GM10248 (cell line): ENCODE data around the gene FGF10.

Experiments used
- CTCF ChIA-PET: fragments of 300-600 bp; sonication (Branson Sonifier 250); formaldehyde crosslinking; extraction: SDS; loops from one replicate; lab custom pipeline; 2021; ENCODE audit warnings: antibody characterized with exemption; lab: Yijun Ruan, JAX
- POLR2A ChIA-PET: fragments of 350-650 bp; sonication (Branson Sonifier 250); formaldehyde crosslinking; extraction: SDS; loops from one replicate; lab custom pipeline; 2020; ENCODE audit warnings: antibody characterized with exemption; lab: Yijun Ruan, JAX
- DNase-seq: peaks from one replicate; pipeline ENCODE4 v3.0.0; 2012; ENCODE audit errors: extremely low spot score
- TF ChIP-seq, protein P1 (sequence below): IDR thresholded peaks from 2 replicates; pipeline ENCODE4 v1.5.1; 2012; ENCODE audit warnings: mild to moderate bottlenecking, low read depth; ENCODE audit errors: extremely low read depth, missing control alignments, control extremely low read depth

Gene FGF10

DNA sequence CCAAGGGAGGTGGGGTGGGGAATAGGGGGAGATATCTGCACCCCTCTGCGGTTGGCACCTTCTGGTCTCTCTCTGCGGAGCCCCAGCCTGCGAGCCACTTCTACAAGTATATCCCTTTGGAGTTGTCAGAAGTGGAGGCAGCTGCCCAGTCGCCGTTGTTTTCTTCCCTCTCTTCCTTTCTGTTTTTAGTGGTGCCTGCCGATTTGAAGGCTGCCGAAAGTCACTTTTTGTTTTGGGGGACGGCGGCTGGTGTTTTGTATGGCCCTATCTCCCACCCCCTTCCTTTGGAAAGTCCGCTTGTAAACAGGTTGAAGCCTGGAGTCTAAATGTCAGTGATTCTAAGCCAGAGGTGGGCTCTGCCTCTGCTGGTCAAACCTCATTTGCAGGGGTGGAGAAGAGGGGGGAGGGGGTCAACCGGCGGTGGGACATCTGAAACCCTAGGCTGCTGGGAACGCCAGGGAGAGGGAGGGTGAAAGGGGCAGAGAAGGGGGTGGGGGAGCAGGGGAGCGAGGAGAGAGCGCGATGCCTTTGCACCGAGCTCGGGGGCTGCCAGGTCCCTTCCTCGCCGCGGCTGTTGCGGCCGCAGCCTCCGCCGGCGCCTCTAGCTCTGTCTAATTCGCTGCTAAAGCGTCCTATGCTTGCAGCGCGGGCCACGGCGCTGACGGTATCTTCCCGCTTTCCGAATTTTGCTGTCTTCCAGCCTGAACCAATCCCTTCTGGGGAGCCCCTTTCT, at the start of gene FGF10:
Gene FGF10, minus strand, starts transcription at position 331 of the 733 bp plus-strand sequence. CDS start 738 bp downstream, outside the sequence.
- TF ChIP-seq, protein P1, sequence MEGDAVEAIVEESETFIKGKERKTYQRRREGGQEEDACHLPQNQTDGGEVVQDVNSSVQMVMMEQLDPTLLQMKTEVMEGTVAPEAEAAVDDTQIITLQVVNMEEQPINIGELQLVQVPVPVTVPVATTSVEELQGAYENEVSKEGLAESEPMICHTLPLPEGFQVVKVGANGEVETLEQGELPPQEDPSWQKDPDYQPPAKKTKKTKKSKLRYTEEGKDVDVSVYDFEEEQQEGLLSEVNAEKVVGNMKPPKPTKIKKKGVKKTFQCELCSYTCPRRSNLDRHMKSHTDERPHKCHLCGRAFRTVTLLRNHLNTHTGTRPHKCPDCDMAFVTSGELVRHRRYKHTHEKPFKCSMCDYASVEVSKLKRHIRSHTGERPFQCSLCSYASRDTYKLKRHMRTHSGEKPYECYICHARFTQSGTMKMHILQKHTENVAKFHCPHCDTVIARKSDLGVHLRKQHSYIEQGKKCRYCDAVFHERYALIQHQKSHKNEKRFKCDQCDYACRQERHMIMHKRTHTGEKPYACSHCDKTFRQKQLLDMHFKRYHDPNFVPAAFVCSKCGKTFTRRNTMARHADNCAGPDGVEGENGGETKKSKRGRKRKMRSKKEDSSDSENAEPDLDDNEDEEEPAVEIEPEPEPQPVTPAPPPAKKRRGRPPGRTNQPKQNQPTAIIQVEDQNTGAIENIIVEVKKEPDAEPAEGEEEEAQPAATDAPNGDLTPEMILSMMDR = no peak
- POLR2A ChIA-PET = no interaction called here
- CTCF ChIA-PET = no interaction called here
- DNase-seq = no peak

- ChIA-PET CTCF (no interaction called here), POLR2A (no interaction called here)
- TF ChIP-seq, protein P1 = no peak
- DNase-seq = no peak
Measured at GRCh38 chr5:44426944-44427343, 37.7 kb upstream of the FGF10 start.

DNA sequence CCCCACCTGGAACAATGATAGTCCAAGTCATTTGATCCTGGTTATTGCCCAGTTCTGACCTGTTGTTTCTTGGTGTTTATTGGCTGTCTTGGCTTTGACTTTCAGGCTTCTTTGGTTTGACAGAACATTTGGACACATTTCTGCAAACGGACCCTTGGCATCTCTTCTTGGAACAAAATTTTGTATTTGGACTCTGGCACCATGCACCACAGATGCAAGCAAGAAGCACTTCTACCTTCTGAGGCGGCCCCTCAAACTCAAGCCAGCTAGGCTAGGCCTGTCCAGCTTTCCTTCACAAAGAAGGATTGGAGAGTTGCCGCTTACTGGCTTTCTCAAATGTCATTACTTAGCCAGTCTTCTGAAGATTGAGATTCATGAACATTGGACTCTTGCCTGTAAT, 23.1 kb upstream of the FGF10 start:
- CTCF ChIA-PET = no interaction called here
- TF ChIP-seq, protein P1 = no peak
- no peak for DNase-seq
- POLR2A ChIA-PET = no interaction called here

- no peak for DNase-seq
- TF ChIP-seq, protein P1 = no peak
- POLR2A ChIA-PET = no interaction called here
- CTCF ChIA-PET = interaction anchor here (1.8 kb wide), 1 partner anchor 12 kb away, joined by 4 read pairs; no protein-coding TSS in a partner anchor
Measured at GRCh38 chr5:44402084-44402483, 12.9 kb upstream of the FGF10 start.

GRCh38 chr5:44401611-44402010, 12.4 kb upstream of the FGF10 start:
- ChIA-PET POLR2A (no interaction called here), CTCF (interaction anchor here (1.8 kb wide), 1 partner anchor 12 kb away, joined by 4 read pairs; no protein-coding TSS in a partner anchor)
- no peak for DNase-seq
- TF ChIP-seq, protein P1 = no peak

- ChIA-PET CTCF (interaction anchor here (1.6 kb wide), 1 partner anchor 66 kb away, joined by 3 read pairs; no protein-coding TSS in a partner anchor), POLR2A (no interaction called here)
- DNase-seq = no peak
- TF ChIP-seq, protein P1 = no peak
Measured at GRCh38 chr5:44398382-44398781, 9.2 kb upstream of the FGF10 start.
